Fibroblast of mammary gland (primary cell): ENCODE data around the gene ANKRD11.
"Not testable (repeated sequence)": the region's sequence is repeated elsewhere in the genome, so short reads cannot be mapped to it uniquely, and the experiment has no call there.

Source experiments
- DNase-seq: peaks from one replicate; pipeline ENCODE4 v3.0.0-alpha.2; 2010; ENCODE audit warnings: low read depth
- H3K4me3 ChIP-seq: 2 replicates; pipeline ENCODE4 v1.5.1; 2011; ENCODE audit warnings: low read depth, mild to moderate bottlenecking, low read length, moderate library complexity; ENCODE audit not compliant: control insufficient read depth
- CTCF ChIP-seq: conservative IDR thresholded peaks from 2 replicates; pipeline ENCODE4 v1.5.1; 2011; ENCODE audit warnings: low read depth, low read length, inconsistent platforms; ENCODE audit not compliant: control insufficient read depth, insufficient read depth

The ANKRD11 gene

GRCh38 chr16:89270666-89271345 is 219.6 kb downstream of the ANKRD11 start:
- no peak overlapping the region for H3K4me3 ChIP-seq
- DNase-seq = no peak
- no peak for TF ChIP-seq CTCF

GRCh38 chr16:89269805-89270665 is 220.3 kb downstream of the ANKRD11 start:
- H3K4me3 ChIP-seq = no peak overlapping the region
- peak; percentile 35 for DNase-seq
- TF ChIP-seq CTCF = no peak

GRCh38 chr16:89268987-89269735 is 221.2 kb downstream of the ANKRD11 start:
- no peak overlapping the region for H3K4me3 ChIP-seq
- TF ChIP-seq CTCF = no peak
- peak; percentile 87 for DNase-seq

- no peak for DNase-seq
- H3K4me3 ChIP-seq = no peak overlapping the region
- no peak for TF ChIP-seq CTCF
Observed at GRCh38 chr16:89268585-89268984, 221.8 kb downstream of the ANKRD11 start.

GRCh38 chr16:89267746-89268145 is 222.6 kb downstream of the ANKRD11 start:
- not testable (repeated sequence) for H3K4me3 ChIP-seq, DNase-seq

- H3K4me3 ChIP-seq = no peak overlapping the region
- no peak for TF ChIP-seq CTCF
- no peak for DNase-seq
Observed at GRCh38 chr16:89266521-89267134, 223.7 kb downstream of the ANKRD11 start.
